CD4-positive, alpha-beta T cell treated with Interleukin-12 subunit alpha and Interleukin-12 subunit beta, for 1 hour (primary cell): ENCODE results near the gene FAM120C.

Source experiments
- DNase-seq: peaks from one replicate; pipeline ENCODE4 v3.0.0-alpha.2; 2020

The FAM120C gene

GRCh38 chrX:54024350-54024749, 158.7 kb downstream of the FAM120C start:
- no peak for DNase-seq
